ENCODE results near the gene FBXO48. TPM values are rescaled to one million over a fixed set of nuclear protein-coding genes. Genes with fewer than 3 reads are reported as not detected.

FBXO48 gene
- total and polyA plus RNA-seq, 10 of the 15 experiments (the other 5 are each of a cell fraction or from before 2014, with no cell fraction given) = 0.56 to 2.3 (median 1.2) TPM

- ChIA-PET POLR2A (no interaction called here), RAD21 (ENCODE audit: unreplicated experiment) (no interaction called here), SMC1A (ENCODE audit: uncharacterized antibody, unreplicated experiment) (interaction anchor here (2.7 kb wide), 1 partner anchor 19 kb away, joined by 11 read pairs; no protein-coding TSS in a partner anchor), CTCF (interaction anchor here (0.7 to 1.4 kb wide), 2 partner anchors 9 to 16 kb away, joined by 3 read pairs; partner anchors contain the start of genes APLF and FBXO48)
- 49% methylated on average over 3 of the region's 3 CpGs for WGBS (ENCODE audit: insufficient coverage, insufficient replicate concordance, low lambda C conversion rate, missing lambda C conversion rate)
- intact Hi-C loops (cut with micrococcal nuclease; ENCODE audit: unreplicated experiment) = no loop called here
- FAIRE-seq (no peak), DNase-seq (ENCODE audit: low read depth, low spot score) (no peak), ATAC-seq (no peak)
- Histone ChIP-seq H3K27me3 (replicated peaks in 1 of 2; ENCODE audit: control insufficient read depth in 2 of 2, insufficient read depth in 2 of 2, low read length in 1 of 2) (no peaks in the 10 kb centered on the region), H3K79me2 (ENCODE audit: control insufficient read depth, insufficient read depth, low read length) (no peaks in the 10 kb centered on the region), H3K9me3 (replicated peaks; ENCODE audit: control insufficient read depth, insufficient read depth, low read length) (no peaks in the 10 kb centered on the region), H3K36me3 (ENCODE audit: control insufficient read depth in 2 of 2, insufficient read depth in 2 of 2, low read length in 1 of 2) (no peaks in the 10 kb centered on the region), H3K4me1 (ENCODE audit: control insufficient read depth, insufficient read depth, low read length) (no peaks in the 10 kb centered on the region), H3K27ac (ENCODE audit: control insufficient read depth, insufficient read depth) (no peak overlapping the region), H4K20me1 (ENCODE audit: control insufficient read depth, insufficient read depth) (0 out of 2 replicates have a peak, but pooled peaks cover 2% of the 10 kb centered on the region), H3K4me3 (no peak overlapping the region), H3K4me2 (ENCODE audit: control insufficient read depth, insufficient read depth) (no peak overlapping the region), H3K9ac (ENCODE audit: control insufficient read depth, insufficient read depth, low read length) (no peak overlapping the region), H2AFZ (ENCODE audit: control insufficient read depth, low read depth, low read length) (no peak overlapping the region)
- in situ Hi-C loops (cut with MboI) = no loop called here
- no TSS peak for BruUV-seq (replicated peaks)
- TF ChIP-seq MTA3 (IDR thresholded peaks at IDR 0.05; ENCODE audit: borderline replicate concordance, low read length) (no peak), BMI1 (IDR thresholded peaks at IDR 0.05; ENCODE audit: borderline replicate concordance) (no peak), ZBTB4 (CRISPR knock-in tag; IDR thresholded peaks at IDR 0.05) (no peak), POLR2AphosphoS5 (IDR thresholded peaks at IDR 0.05; ENCODE audit: low read length) (no peak), KLF5 (IDR thresholded peaks at IDR 0.05; ENCODE audit: partially characterized antibody) (no peak), SKIL (IDR thresholded peaks at IDR 0.05; ENCODE audit: low read depth, poor library complexity, severe bottlenecking) (no peak), FOXK2 (IDR thresholded peaks at IDR 0.05) (no peak), REST (IDR thresholded peaks at IDR 0.05; ENCODE audit: low read depth, low read length) (no peak)
- TF ChIP-seq, protein P1, sequence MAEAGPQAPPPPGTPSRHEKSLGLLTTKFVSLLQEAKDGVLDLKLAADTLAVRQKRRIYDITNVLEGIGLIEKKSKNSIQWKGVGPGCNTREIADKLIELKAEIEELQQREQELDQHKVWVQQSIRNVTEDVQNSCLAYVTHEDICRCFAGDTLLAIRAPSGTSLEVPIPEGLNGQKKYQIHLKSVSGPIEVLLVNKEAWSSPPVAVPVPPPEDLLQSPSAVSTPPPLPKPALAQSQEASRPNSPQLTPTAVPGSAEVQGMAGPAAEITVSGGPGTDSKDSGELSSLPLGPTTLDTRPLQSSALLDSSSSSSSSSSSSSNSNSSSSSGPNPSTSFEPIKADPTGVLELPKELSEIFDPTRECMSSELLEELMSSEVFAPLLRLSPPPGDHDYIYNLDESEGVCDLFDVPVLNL (IDR thresholded peaks at IDR 0.05; ENCODE audit: low read depth, low read length) = no peak
- TF ChIP-seq, protein P2, sequence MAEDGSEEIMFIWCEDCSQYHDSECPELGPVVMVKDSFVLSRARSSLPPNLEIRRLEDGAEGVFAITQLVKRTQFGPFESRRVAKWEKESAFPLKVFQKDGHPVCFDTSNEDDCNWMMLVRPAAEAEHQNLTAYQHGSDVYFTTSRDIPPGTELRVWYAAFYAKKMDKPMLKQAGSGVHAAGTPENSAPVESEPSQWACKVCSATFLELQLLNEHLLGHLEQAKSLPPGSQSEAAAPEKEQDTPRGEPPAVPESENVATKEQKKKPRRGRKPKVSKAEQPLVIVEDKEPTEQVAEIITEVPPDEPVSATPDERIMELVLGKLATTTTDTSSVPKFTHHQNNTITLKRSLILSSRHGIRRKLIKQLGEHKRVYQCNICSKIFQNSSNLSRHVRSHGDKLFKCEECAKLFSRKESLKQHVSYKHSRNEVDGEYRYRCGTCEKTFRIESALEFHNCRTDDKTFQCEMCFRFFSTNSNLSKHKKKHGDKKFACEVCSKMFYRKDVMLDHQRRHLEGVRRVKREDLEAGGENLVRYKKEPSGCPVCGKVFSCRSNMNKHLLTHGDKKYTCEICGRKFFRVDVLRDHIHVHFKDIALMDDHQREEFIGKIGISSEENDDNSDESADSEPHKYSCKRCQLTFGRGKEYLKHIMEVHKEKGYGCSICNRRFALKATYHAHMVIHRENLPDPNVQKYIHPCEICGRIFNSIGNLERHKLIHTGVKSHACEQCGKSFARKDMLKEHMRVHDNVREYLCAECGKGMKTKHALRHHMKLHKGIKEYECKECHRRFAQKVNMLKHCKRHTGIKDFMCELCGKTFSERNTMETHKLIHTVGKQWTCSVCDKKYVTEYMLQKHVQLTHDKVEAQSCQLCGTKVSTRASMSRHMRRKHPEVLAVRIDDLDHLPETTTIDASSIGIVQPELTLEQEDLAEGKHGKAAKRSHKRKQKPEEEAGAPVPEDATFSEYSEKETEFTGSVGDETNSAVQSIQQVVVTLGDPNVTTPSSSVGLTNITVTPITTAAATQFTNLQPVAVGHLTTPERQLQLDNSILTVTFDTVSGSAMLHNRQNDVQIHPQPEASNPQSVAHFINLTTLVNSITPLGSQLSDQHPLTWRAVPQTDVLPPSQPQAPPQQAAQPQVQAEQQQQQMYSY (CRISPR knock-in tag; IDR thresholded peaks at IDR 0.05) = no peak
Measured at GRCh38 chr2:68483011-68483410, 15.9 kb upstream of the FBXO48 start.
